Activated CD4-positive, alpha-beta memory T cell treated with anti-CD3 and anti-CD28 coated beads, Interleukin-2, amount 10 ng/mL, durations not matched to agents 7 days and 5 days (primary cell): Measurements from ENCODE around the gene SEC24D. TPM values are rescaled to one million over a fixed set of nuclear protein-coding genes. Genes with fewer than 3 reads are reported as not detected.
"Not testable (repeated sequence)": the region's sequence is repeated elsewhere in the genome, so short reads cannot be mapped to it uniquely, and the experiment has no call there.

ENCODE experiments used
- CTCF ChIA-PET: fragments of 350-600 bp; sonication (Branson Sonifier 250); formaldehyde crosslinking; loops from one replicate; lab custom pipeline; 2021; ENCODE audit warnings: antibody characterized with exemption, inconsistent platforms; lab: Charles Lee
- POLR2A ChIA-PET: fragments of 350-600 bp; sonication (Branson Sonifier 250); formaldehyde crosslinking; loops from one replicate; lab custom pipeline; 2021; ENCODE audit warnings: antibody characterized with exemption; lab: Charles Lee
- DNase-seq: peaks from one replicate; pipeline ENCODE4 v3.0.0-alpha.2; 2020
- H3K27ac Mint-ChIP-seq: one replicate; pipeline ENCODE4 v1.8.0; 2021; ENCODE audit warnings: mild to moderate bottlenecking, mixed read lengths
- H3K27me3 Mint-ChIP-seq: one replicate; pipeline ENCODE4 v1.8.0; 2021; ENCODE audit warnings: mixed read lengths
- H3K36me3 Mint-ChIP-seq: one replicate; pipeline ENCODE4 v1.8.0; 2021; ENCODE audit warnings: low read depth, mixed read lengths
- H3K4me1 Mint-ChIP-seq: one replicate; pipeline ENCODE4 v1.8.0; 2021; ENCODE audit warnings: mixed read lengths
- H3K4me3 Mint-ChIP-seq: one replicate; pipeline ENCODE4 v1.8.0; 2021; ENCODE audit warnings: mild to moderate bottlenecking, mixed read lengths
- H3K9me3 Mint-ChIP-seq: one replicate; pipeline ENCODE4 v1.8.0; 2021; ENCODE audit warnings: mixed read lengths
- total RNA-seq, 2 experiments: library from RNA; stranded (reverse); gene quantifications; one replicate each; pipeline ENCODE4 v1.2.3, GENCODE V29; 2021

SEC24D gene, protein sequence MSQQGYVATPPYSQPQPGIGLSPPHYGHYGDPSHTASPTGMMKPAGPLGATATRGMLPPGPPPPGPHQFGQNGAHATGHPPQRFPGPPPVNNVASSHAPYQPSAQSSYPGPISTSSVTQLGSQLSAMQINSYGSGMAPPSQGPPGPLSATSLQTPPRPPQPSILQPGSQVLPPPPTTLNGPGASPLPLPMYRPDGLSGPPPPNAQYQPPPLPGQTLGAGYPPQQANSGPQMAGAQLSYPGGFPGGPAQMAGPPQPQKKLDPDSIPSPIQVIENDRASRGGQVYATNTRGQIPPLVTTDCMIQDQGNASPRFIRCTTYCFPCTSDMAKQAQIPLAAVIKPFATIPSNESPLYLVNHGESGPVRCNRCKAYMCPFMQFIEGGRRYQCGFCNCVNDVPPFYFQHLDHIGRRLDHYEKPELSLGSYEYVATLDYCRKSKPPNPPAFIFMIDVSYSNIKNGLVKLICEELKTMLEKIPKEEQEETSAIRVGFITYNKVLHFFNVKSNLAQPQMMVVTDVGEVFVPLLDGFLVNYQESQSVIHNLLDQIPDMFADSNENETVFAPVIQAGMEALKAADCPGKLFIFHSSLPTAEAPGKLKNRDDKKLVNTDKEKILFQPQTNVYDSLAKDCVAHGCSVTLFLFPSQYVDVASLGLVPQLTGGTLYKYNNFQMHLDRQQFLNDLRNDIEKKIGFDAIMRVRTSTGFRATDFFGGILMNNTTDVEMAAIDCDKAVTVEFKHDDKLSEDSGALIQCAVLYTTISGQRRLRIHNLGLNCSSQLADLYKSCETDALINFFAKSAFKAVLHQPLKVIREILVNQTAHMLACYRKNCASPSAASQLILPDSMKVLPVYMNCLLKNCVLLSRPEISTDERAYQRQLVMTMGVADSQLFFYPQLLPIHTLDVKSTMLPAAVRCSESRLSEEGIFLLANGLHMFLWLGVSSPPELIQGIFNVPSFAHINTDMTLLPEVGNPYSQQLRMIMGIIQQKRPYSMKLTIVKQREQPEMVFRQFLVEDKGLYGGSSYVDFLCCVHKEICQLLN
- total RNA-seq, result 10 to 100 TPM; 59.9 to 62.8 TPM

DNA sequence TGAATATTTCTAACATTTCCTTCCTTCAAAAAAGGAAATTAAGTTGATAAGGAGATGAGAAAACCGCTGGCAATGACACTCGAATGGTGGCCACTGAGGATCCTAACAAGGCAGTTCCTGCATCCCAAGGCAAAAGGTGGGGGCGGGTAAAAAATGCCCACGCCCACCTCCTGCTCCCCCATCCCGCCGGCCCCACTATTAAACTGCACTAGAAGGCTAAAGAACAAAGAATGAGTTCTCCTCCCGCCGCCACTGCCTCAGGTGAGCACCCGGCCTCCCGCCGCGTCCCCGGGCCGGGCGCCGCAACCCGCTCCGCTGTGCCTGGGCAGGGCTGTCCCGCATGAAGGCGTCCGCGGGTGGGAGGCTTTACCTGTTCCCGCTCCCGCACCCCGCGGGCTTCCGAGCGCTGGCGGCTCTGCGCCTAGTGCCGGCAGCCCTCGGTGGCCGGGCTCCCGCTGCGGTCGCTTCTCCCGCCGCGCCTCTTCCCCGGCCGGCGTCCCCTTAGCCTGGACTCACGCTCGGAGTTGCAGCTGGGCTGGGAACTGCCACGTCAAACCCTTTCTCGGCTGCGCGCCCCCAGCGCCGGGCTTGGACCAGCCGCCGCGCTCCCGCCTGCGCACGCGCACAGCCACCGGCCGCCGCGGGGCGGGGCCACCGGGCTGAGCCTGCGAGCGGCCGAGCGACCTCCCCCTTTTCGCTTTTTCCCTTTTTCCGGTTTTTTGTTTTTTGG lies at the start of gene SEC24D:
TSS of gene SEC24D (minus strand) at position 556 of the 730 bp plus-strand sequence. CDS start 2,430 bp downstream, outside the sequence.
- Mint-ChIP-seq H3K4me1 (peaks cover 37% of the 10 kb centered on the region), H3K36me3 (peaks cover 33% of the 10 kb centered on the region), H3K27me3 (peaks cover 9% of the 10 kb centered on the region), H3K9me3 (no peaks in the 10 kb centered on the region), H3K4me3 (peak within 1 kb of the TSS; percentile 96), H3K27ac (peak within 1 kb of the TSS; percentile 95)
- ChIA-PET CTCF (interaction anchor here (1.1 to 1.4 kb wide), 3 partner anchors 28 to 151 kb away, joined by 3 to 4 read pairs (median 4); partner anchors contain the start of gene METTL14), POLR2A (interaction anchor here (1.1 to 2.3 kb wide), 10 partner anchors 10 to 150 kb away, joined by 3 to 15 read pairs (median 6); partner anchors contain the start of gene METTL14)
- peak; percentile 87 for DNase-seq

DNA sequence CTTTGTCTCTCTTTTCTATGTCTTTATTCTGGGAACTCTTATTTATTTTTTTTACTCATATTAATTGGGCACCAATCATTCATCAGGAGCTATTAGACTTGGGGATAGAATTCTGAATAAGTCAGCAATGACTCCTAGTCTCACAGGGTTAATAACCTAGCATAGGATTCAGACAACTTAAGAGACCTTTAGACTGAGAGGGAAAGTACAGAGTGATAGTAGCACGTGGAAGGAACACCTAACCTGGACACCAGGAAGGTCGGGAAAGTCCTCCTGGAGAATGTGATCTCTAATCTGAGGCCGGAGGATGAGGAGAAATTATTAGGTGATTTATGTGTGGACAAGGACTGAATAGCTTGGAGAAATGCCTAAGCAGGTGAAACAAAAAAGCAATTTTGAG lies 48.8 kb upstream of the SEC24D start:
- Mint-ChIP-seq H3K27ac (no peak overlapping the region), H3K4me3 (no peak overlapping the region), H3K36me3 (no peaks in the 10 kb centered on the region), H3K27me3 (peaks cover 18% of the 10 kb centered on the region), H3K9me3 (no peaks in the 10 kb centered on the region), H3K4me1 (peaks cover 14% of the 10 kb centered on the region)
- DNase-seq, result no peak
- ChIA-PET POLR2A (interaction anchor here (0.6 kb wide), 1 partner anchor 49 kb away, joined by 3 read pairs; the partner anchor contains the start of gene SEC24D), CTCF (interaction anchor here (1.1 to 1.4 kb wide), 2 partner anchors 46 to 113 kb away, joined by 3 read pairs; no protein-coding TSS in a partner anchor)

DNA sequence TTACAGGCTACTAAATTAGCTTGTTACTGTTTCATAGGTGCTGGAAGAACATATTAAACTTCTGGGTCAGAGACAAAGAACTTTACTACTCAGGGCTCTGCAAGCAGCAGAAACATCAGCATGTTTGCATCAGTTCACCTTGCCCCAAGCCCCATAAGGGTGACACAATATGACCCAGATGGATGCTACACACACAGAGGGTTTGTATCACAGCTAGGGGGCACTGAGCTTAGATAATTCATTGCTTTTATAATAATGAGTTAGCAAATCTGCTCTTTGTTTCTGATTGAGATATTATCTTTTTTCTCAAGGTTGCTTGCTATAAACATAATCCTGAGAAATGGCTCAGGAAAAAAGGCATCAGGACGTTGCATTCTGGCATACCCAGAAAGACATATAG lies 47.9 kb upstream of the SEC24D start:
- H3K27ac Mint-ChIP-seq, result no peak overlapping the region
- no peak for DNase-seq
- no peak overlapping the region for H3K4me3 Mint-ChIP-seq
- peaks cover 13% of the 10 kb centered on the region for H3K27me3 Mint-ChIP-seq
- H3K36me3 Mint-ChIP-seq, result no peaks in the 10 kb centered on the region
- CTCF ChIA-PET, result interaction anchor here (0.6 to 1.4 kb wide), 3 partner anchors 45 to 186 kb away, joined by 3 to 4 read pairs (median 3); no protein-coding TSS in a partner anchor
- peaks cover 9% of the 10 kb centered on the region for H3K4me1 Mint-ChIP-seq
- H3K9me3 Mint-ChIP-seq, result peaks cover 2% of the 10 kb centered on the region
- POLR2A ChIA-PET, result no interaction called here

DNA sequence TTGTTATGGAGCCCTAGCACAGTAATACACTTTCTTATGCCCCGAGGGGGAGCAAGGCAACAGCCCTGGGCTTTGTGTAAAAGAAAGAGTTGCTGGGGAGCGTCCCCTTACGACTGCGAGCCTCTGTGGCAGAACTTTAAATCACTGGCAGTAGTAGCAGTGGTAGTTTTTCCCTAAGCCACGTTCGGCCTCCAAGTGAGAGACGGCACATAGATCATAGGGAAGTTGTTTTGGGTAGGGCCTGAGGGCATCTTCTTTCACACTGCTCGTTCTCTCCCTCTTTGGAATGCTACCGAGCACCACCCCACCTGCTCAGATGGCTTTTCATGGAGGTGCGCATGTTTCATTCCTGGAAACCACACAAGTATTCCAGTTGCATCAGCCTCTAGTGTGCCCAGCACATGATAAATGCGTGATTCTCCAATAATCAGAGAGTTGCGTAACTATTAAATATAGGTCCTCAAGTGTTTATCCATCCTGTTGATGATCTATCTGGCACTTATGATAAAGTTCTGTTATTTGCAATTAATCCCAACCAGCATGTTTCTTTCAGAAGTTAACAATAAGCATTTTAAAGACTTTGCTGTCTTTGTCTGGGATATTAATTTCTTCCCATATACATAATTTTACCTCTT lies 45.7 kb upstream of the SEC24D start:
- ChIA-PET CTCF (no interaction called here), POLR2A (no interaction called here)
- H3K36me3 Mint-ChIP-seq, result peaks cover 4% of the 10 kb centered on the region
- peaks cover 4% of the 10 kb centered on the region for H3K27me3 Mint-ChIP-seq
- no peak overlapping the region for H3K27ac Mint-ChIP-seq
- DNase-seq, result no peak
- no peak overlapping the region for H3K4me3 Mint-ChIP-seq
- no peaks in the 10 kb centered on the region for H3K4me1 Mint-ChIP-seq
- peaks cover 4% of the 10 kb centered on the region for H3K9me3 Mint-ChIP-seq

DNA sequence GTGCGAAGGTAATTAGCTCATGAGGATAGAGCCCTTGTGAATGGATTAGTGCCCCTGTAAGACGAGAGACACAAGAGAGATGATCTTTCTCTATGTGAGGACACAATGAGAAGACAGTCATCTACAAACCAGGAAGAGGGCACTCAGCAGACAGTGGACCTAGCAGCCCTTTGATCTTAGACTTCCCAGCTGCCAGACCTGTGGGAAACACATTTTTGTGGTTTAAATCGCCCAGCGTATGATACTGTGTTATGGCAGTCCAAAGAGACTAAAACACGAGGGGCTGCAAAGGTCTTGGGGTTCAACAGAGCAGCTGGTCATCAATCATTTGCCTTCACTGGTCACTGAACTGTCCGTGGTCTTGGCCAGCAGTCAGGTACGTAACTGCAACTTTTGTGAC lies 43.5 kb upstream of the SEC24D start:
- POLR2A ChIA-PET, result no interaction called here
- CTCF ChIA-PET, result no interaction called here
- peaks cover 4% of the 10 kb centered on the region for H3K36me3 Mint-ChIP-seq
- H3K4me3 Mint-ChIP-seq, result no peak overlapping the region
- H3K9me3 Mint-ChIP-seq, result peaks cover 4% of the 10 kb centered on the region
- no peak overlapping the region for H3K27ac Mint-ChIP-seq
- H3K27me3 Mint-ChIP-seq, result peaks cover 6% of the 10 kb centered on the region
- no peak for DNase-seq
- H3K4me1 Mint-ChIP-seq, result no peaks in the 10 kb centered on the region

DNA sequence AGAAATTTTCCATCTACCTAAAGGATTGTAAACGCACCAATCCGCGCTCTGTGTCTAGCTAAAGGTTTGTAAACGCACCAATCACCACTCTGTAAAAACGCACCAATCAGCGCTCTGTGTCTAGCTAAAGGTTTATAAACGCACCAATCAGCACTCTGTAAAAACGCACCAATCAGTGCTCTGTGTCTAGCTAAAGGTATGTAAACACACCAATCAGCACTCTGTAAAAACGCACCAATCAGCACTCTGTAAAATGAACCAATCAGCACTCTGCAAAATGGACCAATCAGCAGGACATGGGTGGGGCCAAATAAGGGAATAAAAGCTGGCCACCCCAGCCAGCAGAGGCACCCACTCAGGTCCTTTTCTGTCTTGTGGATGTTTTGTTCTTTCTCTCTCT lies 42.6 kb upstream of the SEC24D start:
- H3K36me3 Mint-ChIP-seq, DNase-seq, H3K9me3 Mint-ChIP-seq, H3K27me3 Mint-ChIP-seq, H3K4me3 Mint-ChIP-seq, POLR2A ChIA-PET, H3K27ac Mint-ChIP-seq, CTCF ChIA-PET, H3K4me1 Mint-ChIP-seq: not testable (repeated sequence)

DNA sequence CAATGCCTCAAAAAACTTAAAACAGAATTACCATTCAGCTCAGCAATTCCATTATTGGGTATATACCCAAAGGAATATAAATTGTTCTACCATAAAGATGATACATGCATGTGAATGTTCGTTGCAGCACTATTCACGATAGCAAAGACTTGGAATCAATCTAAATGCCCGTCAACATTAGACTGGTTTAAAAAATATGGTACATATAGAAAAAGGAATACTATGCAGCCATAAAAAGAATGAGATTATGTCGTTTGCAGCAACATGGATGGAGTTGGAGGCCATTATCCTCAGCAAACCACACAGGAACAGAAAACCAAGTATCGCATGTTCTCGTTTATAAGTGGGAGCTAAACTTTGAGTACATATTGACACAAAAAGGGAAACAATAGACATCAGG lies 41.9 kb upstream of the SEC24D start:
- no peak for DNase-seq
- H3K27me3 Mint-ChIP-seq, result peaks cover 7% of the 10 kb centered on the region
- no peaks in the 10 kb centered on the region for H3K4me1 Mint-ChIP-seq
- H3K36me3 Mint-ChIP-seq, result peaks cover 4% of the 10 kb centered on the region
- ChIA-PET CTCF (no interaction called here), POLR2A (no interaction called here)
- no peak overlapping the region for H3K27ac Mint-ChIP-seq
- no peak overlapping the region for H3K4me3 Mint-ChIP-seq
- H3K9me3 Mint-ChIP-seq, result peaks cover 4% of the 10 kb centered on the region

DNA sequence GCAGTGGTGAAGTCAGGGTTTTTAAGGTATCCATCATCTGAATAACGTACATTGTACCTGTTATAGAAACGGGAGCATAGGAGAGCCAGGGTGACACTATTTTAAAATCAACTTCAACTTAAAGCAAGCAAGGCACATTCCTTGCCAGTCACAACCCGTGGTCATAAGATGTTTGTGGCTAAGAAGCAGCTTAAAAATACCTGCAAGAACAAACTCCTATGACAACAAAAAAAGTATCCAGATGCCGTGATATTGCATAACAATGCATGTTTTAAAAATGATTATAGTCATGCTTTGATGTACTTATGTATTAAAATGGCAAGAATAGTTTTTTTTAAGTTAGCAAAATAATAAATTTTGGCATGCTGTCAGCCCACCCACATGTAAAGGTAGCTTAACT lies 36.3 kb upstream of the SEC24D start:
- CTCF ChIA-PET, result no interaction called here
- POLR2A ChIA-PET, result no interaction called here
- no peaks in the 10 kb centered on the region for H3K9me3 Mint-ChIP-seq
- H3K27me3 Mint-ChIP-seq, result peaks cover 7% of the 10 kb centered on the region
- H3K4me3 Mint-ChIP-seq, result no peak overlapping the region
- H3K36me3 Mint-ChIP-seq, result peaks cover 3% of the 10 kb centered on the region
- peaks cover 2% of the 10 kb centered on the region for H3K4me1 Mint-ChIP-seq
- no peak for DNase-seq
- no peak overlapping the region for H3K27ac Mint-ChIP-seq

DNA sequence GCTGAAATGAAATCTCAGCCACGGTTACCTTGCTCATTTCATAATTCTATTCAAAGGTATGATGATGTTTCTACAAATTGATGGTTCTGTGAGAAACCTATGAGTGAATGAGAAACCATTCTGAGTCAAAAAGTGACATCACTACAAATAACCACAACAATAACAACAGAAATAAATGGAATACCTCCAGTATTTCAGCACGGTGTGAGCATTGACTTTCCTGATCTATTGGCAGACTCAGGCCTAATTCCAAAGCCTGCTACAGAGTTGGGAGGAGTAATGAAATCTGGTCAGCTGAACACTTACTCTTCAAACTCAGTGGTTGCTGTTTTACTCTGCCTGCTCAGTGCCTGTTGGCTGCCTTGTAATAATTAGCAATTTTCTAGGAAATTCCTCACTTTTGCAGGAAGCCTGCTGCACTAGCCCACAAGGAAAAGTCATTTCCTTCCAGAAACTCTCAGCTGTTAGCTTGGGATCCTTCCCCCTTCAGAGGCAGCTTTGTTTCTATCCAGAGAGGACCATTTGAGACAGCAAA lies 33.9 kb upstream of the SEC24D start:
- Mint-ChIP-seq H3K36me3 (no peaks in the 10 kb centered on the region), H3K27ac (no peak overlapping the region), H3K4me3 (no peak overlapping the region), H3K4me1 (peaks cover 2% of the 10 kb centered on the region), H3K27me3 (peaks cover 5% of the 10 kb centered on the region), H3K9me3 (no peaks in the 10 kb centered on the region)
- POLR2A ChIA-PET, result no interaction called here
- DNase-seq, result no peak
- CTCF ChIA-PET, result no interaction called here

DNA sequence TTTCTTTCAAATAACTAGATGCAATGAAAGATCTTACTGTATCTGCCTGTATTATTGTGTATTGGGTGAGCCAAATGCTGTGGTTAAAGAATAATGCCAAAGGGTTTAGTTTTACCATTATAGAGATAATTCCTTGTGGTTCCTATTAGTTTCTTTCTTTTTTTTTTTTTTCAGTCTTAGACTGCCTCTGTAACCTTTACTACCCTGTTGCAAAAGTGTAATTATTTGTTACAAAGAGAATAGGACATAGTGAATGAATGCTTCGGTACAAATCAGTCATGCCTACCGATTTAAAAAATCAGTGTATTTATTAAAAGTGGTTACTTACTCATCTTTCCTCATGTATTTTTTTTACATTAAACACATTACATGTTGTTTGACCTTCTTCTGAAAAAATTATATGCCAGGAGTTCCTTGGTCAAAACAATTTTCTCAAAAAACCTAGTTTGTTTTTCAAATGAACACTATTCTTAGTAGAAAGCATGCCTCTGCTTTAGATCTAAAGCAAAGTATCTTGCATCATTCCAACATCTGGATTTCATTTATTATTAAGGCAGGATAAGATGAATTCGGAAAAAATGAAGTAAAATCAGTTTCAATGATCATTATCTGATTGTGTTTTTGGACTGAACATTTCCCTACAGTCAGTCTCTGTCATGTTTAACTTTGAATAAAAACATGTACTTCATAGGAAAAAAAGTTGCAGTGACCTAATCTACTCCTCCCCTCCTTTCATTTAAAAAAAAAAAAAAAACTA lies 31.6 kb upstream of the SEC24D start:
- H3K27me3 Mint-ChIP-seq, result peaks cover 2% of the 10 kb centered on the region
- no peak overlapping the region for H3K4me3 Mint-ChIP-seq
- H3K4me1 Mint-ChIP-seq, result peaks cover 2% of the 10 kb centered on the region
- no peaks in the 10 kb centered on the region for H3K9me3 Mint-ChIP-seq
- H3K27ac Mint-ChIP-seq, result no peak overlapping the region
- H3K36me3 Mint-ChIP-seq, result no peaks in the 10 kb centered on the region
- DNase-seq, result no peak
- CTCF ChIA-PET, result no interaction called here
- POLR2A ChIA-PET, result no interaction called here

DNA sequence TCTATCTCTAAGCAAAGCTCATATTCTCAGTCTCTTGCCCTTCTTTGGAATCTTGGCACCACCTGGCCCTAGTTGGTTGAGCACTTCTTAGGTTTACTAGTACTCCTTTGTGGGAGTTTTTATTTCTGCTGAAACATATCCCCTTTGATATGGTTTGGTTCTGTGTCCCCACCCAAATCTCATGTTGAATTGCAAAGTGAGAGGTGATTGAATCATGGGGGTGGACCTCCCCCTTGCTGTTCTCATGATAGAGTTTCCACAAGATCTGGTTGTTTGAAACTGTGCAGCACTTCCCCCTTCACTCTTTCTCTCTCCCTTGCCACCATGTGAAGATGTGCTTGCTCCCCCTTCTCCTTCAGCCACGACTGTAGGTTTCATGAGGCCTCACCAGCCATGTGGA lies 30.5 kb upstream of the SEC24D start:
- Mint-ChIP-seq H3K9me3 (no peaks in the 10 kb centered on the region), H3K4me1 (peaks cover 2% of the 10 kb centered on the region), H3K4me3 (no peak overlapping the region), H3K27me3 (peaks cover 5% of the 10 kb centered on the region), H3K27ac (no peak overlapping the region), H3K36me3 (no peaks in the 10 kb centered on the region)
- DNase-seq, result no peak
- ChIA-PET POLR2A (no interaction called here), CTCF (interaction anchor here (0.9 to 2.3 kb wide), 2 partner anchors 9 to 29 kb away, joined by 3 to 9 read pairs; no protein-coding TSS in a partner anchor)
